Esophagus squamous epithelium (tissue), 5 donors: Measurements from ENCODE around the gene KCNMA1. TPM values are rescaled to one million over a fixed set of nuclear protein-coding genes. Genes with fewer than 3 reads are reported as not detected.

ENCODE experiments used
- DNase-seq: peaks from one replicate; lab custom pipeline; 2025; lab: John Stamatoyannopoulos, UW
- H3K27ac ChIP-seq, 4 donors: fragments of 200-600 bp; sonication (generic); one replicate each; pipeline ENCODE4 v1.5.1; 2016 to 2019; ENCODE audit warnings: mild to moderate bottlenecking in 1 of 4
- H3K27me3 ChIP-seq, 4 donors: fragments of 200-600 bp; sonication (generic); 1 replicate in 3 of 4; 2 replicates in 1 of 4; pipeline versions ENCODE4 v1.5.1 to v1.6.0; 2017 to 2021; ENCODE audit warnings: antibody characterized with exemption in 1 of 4
- H3K36me3 ChIP-seq, 3 donors: fragments of 200-600 bp; sonication (generic); one replicate each; pipeline ENCODE4 v1.5.1; 2016 to 2019
- H3K4me1 ChIP-seq, 3 donors: fragments of 200-600 bp; sonication (generic); one replicate each; pipeline ENCODE4 v1.5.1; 2017 to 2019
- H3K4me3 ChIP-seq, 4 donors: fragments of 200-600 bp; sonication (generic); 1 replicate in 3 of 4; 2 replicates in 1 of 4; pipeline ENCODE4 v1.5.1; 2016 to 2019; ENCODE audit warnings: mild to moderate bottlenecking in 2 of 4, moderate library complexity in 1 of 4
- H3K9me3 ChIP-seq, 3 donors: fragments of 200-600 bp; sonication (generic); one replicate each; pipeline ENCODE4 v1.5.1; 2016 to 2019
- POLR2A ChIP-seq, 4 donors: fragments of 450-650 bp; IDR thresholded peaks; one replicate each; pipeline ENCODE4 v1.6.1; 2017; ENCODE audit warnings: antibody characterized with exemption in 4 of 4, mild to moderate bottlenecking in 4 of 4, moderate library complexity in 3 of 4
- WGBS, 2 donors: methylation state at CpG; one replicate each; pipeline ENCODE4 v1.1.5; 2018; 5-methylcytosine and 5-hydroxymethylcytosine counted together
- intact Hi-C: fragments of 100-400 bp; cut with DNase I; formaldehyde crosslinking; loops from one replicate; pipeline ENCODE4 v1.15.0; 2022
- total RNA-seq, 4 donors: library from RNA; depleted of rRNA; stranded (reverse); fragments of >200 nt; gene quantifications; one replicate each; pipeline ENCODE4 v1.1.0, GENCODE V29; 2016
- TF ChIP-seq, protein P1 (sequence below), 6 experiments: fragments of 450-650 bp in 4 of 6; fragments of 200-600 bp in 2 of 6; sonication (generic) in 2 of 6; IDR thresholded peaks; one replicate each; pipeline ENCODE4 v1.5.1; 2016 to 2019; ENCODE audit warnings: antibody characterized with exemption in 6 of 6, mild to moderate bottlenecking in 4 of 6, moderate library complexity in 4 of 6
- donor health status: DM: yes; HTN: yes; CAD: no.

KCNMA1 gene
- total RNA-seq, 4 donors from 2014 or later, result 7.5 to 74.2 (median 18.0) TPM

DNA sequence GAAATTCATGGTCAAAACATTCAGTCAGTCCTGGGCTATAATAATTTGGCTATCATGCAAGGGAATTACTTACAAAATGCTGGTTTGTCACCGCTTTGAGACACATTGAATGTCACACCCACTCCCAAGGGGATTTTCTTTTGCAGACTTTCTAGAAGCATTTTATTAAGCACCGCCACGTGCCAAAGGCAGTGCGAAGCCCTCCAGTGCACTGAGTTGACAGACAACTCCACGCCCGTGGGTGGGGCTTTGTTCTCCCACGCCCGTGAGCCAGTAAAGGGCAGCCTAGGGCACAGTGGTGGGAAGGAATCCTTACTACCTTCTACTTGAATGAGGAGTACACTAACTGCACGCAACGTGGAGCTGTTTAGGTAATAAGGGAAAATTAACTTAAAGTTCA is 515.8 kb downstream of the KCNMA1 start:
- WGBS, 2 donors, result 68 to 74% methylated on average over 3 to 10 of the region's 10 CpGs
- intact Hi-C loops, result no loop called here
- H3K36me3 ChIP-seq, result no peaks in the 10 kb centered on the region
- TF ChIP-seq, protein P1, sequence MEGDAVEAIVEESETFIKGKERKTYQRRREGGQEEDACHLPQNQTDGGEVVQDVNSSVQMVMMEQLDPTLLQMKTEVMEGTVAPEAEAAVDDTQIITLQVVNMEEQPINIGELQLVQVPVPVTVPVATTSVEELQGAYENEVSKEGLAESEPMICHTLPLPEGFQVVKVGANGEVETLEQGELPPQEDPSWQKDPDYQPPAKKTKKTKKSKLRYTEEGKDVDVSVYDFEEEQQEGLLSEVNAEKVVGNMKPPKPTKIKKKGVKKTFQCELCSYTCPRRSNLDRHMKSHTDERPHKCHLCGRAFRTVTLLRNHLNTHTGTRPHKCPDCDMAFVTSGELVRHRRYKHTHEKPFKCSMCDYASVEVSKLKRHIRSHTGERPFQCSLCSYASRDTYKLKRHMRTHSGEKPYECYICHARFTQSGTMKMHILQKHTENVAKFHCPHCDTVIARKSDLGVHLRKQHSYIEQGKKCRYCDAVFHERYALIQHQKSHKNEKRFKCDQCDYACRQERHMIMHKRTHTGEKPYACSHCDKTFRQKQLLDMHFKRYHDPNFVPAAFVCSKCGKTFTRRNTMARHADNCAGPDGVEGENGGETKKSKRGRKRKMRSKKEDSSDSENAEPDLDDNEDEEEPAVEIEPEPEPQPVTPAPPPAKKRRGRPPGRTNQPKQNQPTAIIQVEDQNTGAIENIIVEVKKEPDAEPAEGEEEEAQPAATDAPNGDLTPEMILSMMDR (IDR thresholded peaks at IDR 0.05), result no peak
- no peak for TF ChIP-seq POLR2A (IDR thresholded peaks at IDR 0.05)
- no peak for DNase-seq
- H3K27me3 ChIP-seq, result no peaks in the 10 kb centered on the region
- peaks cover 0 to 4% (median 0%) of the 10 kb centered on the region in 3 donors for H3K4me1 ChIP-seq
- H3K9me3 ChIP-seq, result no peaks in the 10 kb centered on the region
- H3K27ac ChIP-seq, result no peak overlapping the region
- no peak overlapping the region for H3K4me3 ChIP-seq

DNA sequence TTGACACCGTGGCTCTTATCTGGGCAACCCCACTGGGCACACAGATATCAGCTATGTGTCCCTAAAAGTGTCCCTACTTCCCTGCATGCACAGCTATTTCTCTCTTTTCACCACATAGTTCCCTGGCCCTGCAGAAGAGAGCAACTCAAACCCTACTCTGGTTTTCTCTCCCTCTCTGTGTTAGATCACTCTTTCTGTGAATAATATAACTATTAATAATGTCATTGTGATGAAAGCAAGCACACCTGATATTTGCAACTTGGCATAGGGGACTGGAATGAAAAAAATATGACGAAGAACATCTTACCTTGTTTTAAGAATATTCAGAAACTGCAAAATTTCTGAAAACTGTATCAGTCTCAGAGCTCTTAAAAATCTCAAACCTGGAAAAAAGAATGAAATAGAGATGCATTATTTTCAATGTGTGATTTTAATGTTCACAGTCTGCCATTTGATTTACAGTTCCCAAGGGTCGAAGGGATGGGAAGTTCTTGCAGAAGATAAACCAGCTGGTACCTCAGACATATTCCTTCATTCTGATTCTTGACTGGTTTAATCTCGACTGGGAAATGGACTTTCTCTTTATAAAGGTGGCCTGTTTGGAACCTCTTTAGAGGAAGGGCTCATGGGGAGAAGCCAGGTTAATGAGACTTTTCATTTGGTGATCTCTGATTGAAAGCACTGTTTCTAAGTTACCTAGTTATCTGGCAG is 516.8 kb downstream of the KCNMA1 start:
- no peaks in the 10 kb centered on the region for H3K27me3 ChIP-seq
- 63 to 79% methylated on average over 4 of the region's 4 CpGs for WGBS, 2 donors
- no peak for DNase-seq
- peaks cover 0 to 4% (median 0%) of the 10 kb centered on the region in 3 donors for H3K4me1 ChIP-seq
- no peaks in the 10 kb centered on the region for H3K9me3 ChIP-seq
- H3K36me3 ChIP-seq, result no peaks in the 10 kb centered on the region
- no peak overlapping the region for H3K4me3 ChIP-seq
- TF ChIP-seq, protein P1 (IDR thresholded peaks at IDR 0.05), result no peak
- TF ChIP-seq POLR2A (IDR thresholded peaks at IDR 0.05), result no peak
- intact Hi-C loops, result no loop called here
- no peak overlapping the region for H3K27ac ChIP-seq

GRCh38 chr10:77120012-77120411 is 517.6 kb downstream of the KCNMA1 start:
- H3K36me3 ChIP-seq, result no peaks in the 10 kb centered on the region
- H3K27me3 ChIP-seq, result no peaks in the 10 kb centered on the region
- 72 to 79% methylated on average over 4 of the region's 4 CpGs for WGBS, 2 donors
- TF ChIP-seq, protein P1 (IDR thresholded peaks at IDR 0.05), result no peak
- no peak for TF ChIP-seq POLR2A (IDR thresholded peaks at IDR 0.05)
- peaks cover 0 to 4% (median 0%) of the 10 kb centered on the region in 3 donors for H3K4me1 ChIP-seq
- H3K9me3 ChIP-seq, result no peaks in the 10 kb centered on the region
- no peak overlapping the region for H3K4me3 ChIP-seq
- intact Hi-C loops, result no loop called here
- DNase-seq, result no peak
- H3K27ac ChIP-seq, result no peak overlapping the region

GRCh38 chr10:77118603-77119282 is 518.9 kb downstream of the KCNMA1 start:
- Histone ChIP-seq H3K36me3 (no peaks in the 10 kb centered on the region), H3K27ac (no peak overlapping the region), H3K27me3 (no peaks in the 10 kb centered on the region), H3K9me3 (no peaks in the 10 kb centered on the region), H3K4me3 (no peak overlapping the region), H3K4me1 (peaks cover 0 to 4% (median 0%) of the 10 kb centered on the region in 3 donors)
- WGBS, 2 donors, result 70 to 84% methylated on average over 6 to 7 of the region's 8 CpGs
- intact Hi-C loops, result no loop called here
- no peak for TF ChIP-seq POLR2A (IDR thresholded peaks at IDR 0.05)
- TF ChIP-seq, protein P1 (IDR thresholded peaks at IDR 0.05), result no peak
- DNase-seq, result no peak

GRCh38 chr10:77117501-77117900 is 520.1 kb downstream of the KCNMA1 start:
- Histone ChIP-seq H3K4me3 (no peak overlapping the region), H3K27ac (no peak overlapping the region), H3K4me1 (peaks cover 0 to 4% (median 0%) of the 10 kb centered on the region in 3 donors), H3K36me3 (no peaks in the 10 kb centered on the region), H3K27me3 (no peaks in the 10 kb centered on the region), H3K9me3 (no peaks in the 10 kb centered on the region)
- WGBS, 2 donors, result 75 to 87% methylated on average over 1 to 2 of the region's 2 CpGs
- TF ChIP-seq, protein P1 (IDR thresholded peaks at IDR 0.05), result no peak
- no peak for TF ChIP-seq POLR2A (IDR thresholded peaks at IDR 0.05)
- intact Hi-C loops, result no loop called here
- DNase-seq, result no peak
